ENCODE measurements around the gene NEK6. TPM values are rescaled to one million over a fixed set of nuclear protein-coding genes. Genes with fewer than 3 reads are reported as not detected.
"Not testable (repeated sequence)": the region's sequence is repeated elsewhere in the genome, so short reads cannot be mapped to it uniquely, and the experiment has no call there.

The NEK6 gene
- polyA plus RNA-seq, 4 donors, result 26.9 to 34.9 (median 29.6) TPM

DNA sequence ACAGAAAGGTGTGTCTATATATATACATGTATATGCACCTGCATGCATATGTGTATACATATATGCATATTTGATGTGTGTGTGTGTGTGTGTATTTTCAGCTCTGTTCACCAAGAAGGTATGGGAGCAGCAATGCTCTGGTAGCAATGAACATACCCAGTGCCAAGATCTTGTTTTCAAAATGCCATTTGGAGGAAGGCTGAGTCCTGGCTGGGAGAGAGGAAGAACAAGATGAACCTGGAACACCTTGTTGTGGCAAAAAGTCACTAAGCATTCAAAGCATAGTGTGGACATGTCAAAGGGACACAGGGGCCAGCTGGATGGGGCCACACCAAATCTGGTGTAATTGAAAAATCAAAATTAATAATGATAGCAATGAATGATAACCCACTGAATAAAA is 31.8 kb upstream of the NEK6 start:
- no peak for DNase-seq (ENCODE audit: low read depth in 4 of 4, low spot score in 2 of 4)

DNA sequence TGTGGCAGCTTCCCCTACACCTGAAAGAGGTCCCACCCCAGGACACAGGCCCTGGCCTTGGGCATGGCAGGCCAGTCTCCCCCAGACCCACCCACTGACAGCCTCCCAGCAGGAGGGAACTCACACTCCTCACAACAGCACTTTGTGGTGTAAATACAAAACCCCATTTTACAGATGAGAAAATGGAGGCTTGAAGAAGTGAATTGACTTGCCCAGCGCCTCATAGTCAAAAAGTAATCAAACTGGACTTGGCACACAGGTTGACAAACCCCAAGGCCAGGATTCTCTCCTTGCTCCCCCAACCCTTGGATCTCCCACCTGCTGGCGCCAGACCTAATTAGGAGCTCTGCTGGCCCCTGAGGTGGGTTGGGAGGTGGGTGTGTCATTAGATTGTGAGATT is 29.2 kb upstream of the NEK6 start:
- DNase-seq (ENCODE audit: low read depth in 4 of 4, low spot score in 2 of 4), result no peak

DNA sequence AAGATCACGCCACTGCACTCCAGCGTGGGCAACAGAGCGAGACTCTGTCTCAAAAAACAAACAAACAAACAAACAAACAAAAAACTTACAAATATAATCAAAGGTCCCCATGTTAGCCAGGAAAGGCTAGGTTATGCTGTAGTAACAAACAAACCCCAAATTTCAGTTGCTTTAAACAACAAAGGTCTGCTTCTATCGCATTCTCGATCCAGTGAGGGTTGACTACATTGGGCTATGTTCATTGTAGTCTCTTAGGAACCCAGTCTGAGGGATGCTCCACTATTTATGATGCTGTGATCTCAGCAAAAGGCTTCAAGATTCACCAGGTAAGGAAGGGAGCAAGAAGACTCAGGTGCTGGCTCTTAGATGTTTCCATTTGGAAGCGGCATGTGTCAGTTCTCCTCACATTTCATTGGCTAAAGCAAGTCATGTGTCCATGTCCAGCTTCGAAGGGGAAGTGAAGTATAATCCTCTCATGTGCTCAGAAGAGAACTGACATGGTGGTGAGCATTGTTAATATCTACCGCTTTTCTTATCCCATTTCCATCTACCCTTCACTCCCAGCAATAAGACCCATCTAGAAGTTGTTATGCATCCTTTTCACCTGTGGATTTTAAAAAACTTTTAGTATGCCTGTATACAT is 26.5 kb upstream of the NEK6 start:
- no peak for DNase-seq (ENCODE audit: low read depth in 4 of 4, low spot score in 2 of 4)

DNA sequence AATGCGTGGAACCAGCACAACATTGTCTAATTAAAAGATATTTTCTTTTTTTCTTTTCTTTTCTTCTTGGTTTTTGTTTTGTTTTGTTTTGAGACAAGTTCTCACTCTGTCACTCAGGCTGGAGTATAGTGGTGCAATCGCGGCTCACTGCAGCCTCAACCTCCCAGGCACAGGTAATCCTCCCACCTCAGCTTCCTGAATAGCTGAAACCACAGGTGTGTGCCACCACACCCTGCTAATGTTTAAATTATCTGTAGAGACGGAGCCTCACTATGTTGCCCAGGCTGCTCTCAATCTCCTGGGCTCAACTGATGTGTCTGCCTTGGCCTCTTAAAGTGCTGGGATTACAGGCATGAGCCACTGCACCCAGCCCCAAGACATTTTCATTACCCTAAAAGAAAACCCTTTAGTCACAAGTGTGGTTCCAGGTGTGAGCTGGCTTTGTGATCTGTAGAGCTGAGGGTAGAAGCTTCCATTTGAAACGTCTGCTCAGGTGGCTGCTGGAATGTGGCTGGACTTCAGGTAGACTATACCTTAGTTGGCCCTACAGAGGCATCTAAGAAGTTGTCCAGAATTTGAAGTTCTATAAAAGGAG is 19.1 kb upstream of the NEK6 start:
- no peak for DNase-seq (ENCODE audit: low read depth in 4 of 4, low spot score in 2 of 4)

DNA sequence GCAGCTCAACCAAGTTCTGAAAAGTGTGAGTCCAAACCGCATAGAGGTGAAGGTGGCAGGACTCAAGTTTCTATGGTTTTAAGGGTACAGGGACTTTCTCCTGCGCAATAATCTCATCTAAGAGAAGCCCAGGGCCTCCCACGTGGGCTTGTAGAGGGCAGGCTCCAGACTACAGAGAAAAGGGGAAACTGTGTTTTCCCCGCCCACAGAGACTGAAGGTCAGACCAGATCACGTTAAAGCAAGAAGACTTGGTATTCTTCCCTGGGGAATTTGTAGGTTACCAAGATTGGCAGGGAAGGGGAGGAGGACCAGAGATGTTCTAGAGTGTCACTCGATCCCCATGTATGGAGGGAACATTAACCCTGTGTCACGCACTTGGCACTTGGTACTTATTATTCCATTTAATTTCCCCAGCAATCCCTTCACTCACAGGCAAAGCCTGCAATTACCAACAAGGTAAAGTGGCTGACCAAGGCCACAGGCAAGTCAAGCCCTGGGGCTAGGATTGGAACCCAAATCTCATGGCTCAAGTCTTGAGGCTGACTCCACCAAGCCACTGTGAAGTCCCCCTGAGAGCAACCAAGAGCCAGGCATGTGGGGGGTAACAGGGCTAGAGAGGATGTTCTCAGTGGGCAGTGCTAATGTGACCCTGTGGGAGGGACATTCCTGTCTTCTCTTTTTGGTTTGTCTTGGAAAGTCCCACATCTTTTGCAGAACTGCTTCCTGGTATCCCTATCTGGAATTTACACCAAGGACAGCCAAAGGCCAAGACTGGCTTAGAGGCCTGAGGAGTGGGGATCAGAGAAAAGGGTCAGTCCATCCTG is 18.3 kb upstream of the NEK6 start:
- DNase-seq (ENCODE audit: low read depth in 4 of 4, low spot score in 2 of 4), result no peak

DNA sequence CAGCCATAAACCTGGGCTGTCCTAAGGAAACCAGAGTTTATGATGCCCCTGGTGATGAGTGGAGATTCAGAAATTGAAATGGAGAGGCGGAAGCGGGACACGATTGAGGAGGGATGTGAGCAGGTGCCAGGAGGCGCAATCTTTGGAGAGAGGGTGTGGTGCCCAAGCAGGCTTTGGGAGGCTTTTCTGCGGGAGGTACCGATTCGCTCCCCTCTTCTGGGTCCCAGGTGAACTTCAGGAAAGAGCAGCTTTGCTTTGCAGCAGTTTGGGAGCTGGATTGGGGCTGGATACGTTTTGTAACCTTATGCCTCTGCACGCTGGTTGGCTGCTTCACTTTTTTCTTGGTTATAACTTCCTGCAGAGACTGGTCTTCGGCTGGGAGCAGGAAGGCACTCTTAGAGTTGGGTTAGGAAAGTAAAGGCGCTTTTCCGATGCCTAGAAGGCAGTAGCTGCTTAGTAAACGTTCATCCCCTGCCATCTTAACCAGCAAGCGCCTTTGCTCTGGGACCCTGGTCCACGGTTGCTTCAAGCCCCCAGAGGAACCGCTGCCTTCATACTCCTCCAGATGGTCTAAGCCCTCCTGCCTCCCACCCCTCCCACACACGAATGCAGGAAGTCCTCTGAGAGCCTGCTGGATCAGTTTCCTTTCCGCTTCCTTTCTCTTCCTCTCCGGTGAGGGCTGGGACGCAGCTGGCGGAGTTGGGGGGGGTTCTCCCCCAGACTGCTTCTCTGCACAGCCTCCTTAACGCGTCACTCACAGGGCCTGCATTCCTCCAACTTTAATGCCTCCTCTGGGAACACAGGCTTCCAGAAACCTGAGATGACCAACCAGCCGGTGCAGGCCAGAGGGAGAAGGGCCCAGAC is 15.2 kb upstream of the NEK6 start:
- peak; percentile 76 to 89 (median 84) for DNase-seq (ENCODE audit: low read depth in 4 of 4, low spot score in 2 of 4)

DNA sequence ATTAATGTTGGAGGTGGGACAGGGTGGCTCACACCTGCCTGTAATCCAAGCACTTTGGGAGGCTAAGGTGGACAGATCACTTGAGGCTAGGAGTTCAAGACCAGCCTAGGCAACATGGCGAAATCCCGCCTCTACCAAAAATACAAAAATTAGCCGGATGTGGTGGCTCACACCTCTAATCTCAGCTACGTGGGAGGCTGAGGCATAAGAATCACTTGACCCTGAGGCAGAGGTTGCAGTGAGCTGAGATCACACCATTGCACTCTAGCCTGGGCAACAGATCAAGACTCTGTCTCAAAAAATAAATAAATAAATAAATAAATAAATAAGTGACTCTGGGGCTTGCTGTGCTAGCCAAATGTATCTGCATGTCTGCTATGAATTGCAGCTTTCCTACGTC is 10.4 kb upstream of the NEK6 start:
- not testable (repeated sequence) for DNase-seq (ENCODE audit: low read depth in 4 of 4, low spot score in 2 of 4)

DNA sequence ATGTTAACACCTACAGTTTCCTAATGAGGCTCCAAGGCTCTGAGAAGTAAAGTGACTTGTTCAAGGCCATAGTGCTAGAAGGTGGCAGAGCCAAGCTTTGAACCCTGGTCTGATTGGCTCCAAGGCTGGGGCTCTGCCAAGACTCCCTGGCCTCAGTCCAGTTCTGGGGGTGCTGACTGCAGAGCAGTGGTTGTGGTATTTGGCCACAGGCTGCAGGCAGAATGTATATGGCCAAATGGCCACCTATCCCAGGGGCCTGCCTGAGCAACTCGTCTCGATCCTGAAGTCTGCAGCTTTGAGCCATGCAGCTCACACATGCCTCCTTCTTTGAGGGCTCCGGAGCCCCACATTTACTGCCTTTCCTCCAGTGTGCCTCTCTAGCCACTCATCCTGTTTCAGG is 9.7 kb upstream of the NEK6 start:
- DNase-seq (ENCODE audit: low read depth in 4 of 4, low spot score in 2 of 4), result no peak

DNA sequence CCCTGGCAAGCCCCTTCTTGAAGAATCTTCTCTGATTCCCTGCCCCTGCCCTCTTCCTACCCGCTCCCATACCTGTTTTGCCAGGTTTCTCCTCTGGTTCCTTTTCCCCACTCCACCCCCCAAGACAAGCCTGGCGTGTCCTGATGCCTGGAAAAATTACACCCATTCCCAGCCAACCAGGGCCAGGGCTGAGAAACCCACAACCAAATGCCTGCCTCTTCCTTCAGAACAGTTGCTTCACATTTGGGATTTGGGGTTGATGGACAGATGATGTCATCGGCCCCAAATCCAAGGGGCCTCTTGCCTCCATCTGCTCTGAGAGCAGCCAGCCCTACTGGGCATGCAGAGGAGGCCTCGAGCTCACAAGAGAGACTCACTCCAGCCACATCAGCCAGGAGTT is 8.8 kb upstream of the NEK6 start:
- no peak for DNase-seq (ENCODE audit: low read depth in 4 of 4, low spot score in 2 of 4)

DNA sequence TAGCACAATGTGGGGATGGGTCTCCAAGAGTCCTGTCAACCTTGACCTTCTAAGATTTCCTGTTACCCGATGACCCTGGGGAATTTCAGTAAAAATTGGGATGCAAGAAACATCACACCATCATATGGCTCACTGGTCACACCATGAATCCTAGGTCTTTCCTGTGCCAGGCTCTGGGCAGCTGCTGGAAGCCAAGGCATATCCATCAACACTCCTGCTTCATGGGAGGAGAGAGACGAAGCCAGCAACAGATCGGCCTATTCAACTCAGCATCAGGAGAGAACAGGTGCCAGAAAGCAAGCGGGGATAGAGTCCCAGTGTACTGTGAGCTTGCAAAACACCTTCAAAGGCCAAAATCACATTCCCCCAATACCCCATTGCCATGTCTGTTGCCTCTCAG is 6.5 kb upstream of the NEK6 start:
- DNase-seq (ENCODE audit: low read depth in 4 of 4, low spot score in 2 of 4), result no peak

DNA sequence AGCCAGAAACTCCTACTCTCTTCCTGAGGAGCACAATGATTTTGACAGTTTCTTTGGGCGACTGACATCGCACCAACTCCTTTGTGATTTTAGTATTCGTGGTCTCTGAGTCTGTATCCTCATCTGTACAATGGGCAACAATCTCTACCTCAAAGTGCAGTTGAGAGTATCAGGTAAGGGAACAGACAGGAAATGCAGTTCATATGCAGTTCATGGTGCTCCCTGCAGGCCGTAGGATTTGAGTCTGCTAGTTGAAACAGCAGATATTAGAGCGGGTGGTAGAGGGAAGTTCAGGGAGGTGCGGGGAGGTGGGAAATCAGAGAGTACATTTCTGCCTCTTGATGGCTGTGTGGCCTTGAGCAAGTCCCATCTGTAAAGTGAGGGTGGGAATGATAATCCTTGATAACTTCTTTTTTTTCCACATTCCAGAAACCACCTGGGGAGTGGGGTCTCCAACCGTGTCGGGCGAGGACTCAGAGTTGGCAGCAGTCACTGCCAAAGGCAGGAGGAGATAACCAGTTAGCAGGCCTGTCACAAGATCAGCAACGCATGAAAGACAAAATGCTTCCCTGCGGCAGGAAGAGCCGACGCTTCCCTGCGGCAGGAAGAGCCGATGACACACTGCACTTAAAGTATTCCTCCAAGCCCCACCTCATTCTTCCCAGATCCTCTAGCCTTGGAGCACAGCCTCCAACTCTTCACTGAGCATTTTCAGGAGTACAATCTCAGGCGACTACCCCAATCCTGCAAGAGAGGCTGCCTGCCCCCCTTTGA is 6.0 kb upstream of the NEK6 start:
- no peak for DNase-seq (ENCODE audit: low read depth in 4 of 4, low spot score in 2 of 4)

DNA sequence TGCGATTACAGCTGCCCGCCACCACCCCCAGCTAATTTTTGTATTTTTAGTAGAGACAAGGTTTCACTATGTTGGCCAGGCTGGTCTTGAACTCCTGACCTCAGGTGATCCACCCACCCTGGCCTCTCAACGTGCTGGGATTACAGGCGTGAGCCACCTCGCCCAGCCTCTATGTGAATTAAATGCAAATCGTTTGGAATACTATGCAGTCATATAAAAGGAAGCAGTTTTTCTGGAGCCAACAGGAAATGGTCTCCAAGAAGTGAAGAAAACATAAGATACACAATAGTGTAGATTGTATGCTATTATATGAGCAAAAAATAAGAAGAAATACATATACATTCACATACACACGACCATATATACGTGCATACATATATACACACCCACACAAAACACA is 4.9 kb upstream of the NEK6 start:
- not testable (repeated sequence) for DNase-seq (ENCODE audit: low read depth in 4 of 4, low spot score in 2 of 4)

DNA sequence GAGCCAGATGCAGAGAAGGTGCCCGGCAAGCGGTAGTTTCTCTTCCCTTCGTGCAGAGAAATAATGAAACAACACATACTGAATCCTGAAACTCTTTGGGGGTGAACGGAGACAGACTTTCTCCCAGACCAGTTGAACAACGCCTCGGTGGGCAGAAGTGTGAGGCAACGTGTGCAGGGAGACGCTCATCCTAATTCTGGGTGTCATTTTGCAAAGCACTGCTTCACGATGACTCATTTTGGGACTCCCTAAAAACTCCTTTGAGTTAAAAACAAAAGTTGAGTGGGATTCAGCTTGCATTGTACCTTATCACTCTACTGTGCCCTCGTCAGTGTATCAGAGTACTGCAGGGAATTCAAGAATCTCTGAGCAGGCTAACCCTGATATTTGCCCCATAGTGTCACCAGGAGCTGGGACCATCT is 3.5 kb upstream of the NEK6 start:
- DNase-seq (ENCODE audit: low read depth in 4 of 4, low spot score in 2 of 4), result no peak

DNA sequence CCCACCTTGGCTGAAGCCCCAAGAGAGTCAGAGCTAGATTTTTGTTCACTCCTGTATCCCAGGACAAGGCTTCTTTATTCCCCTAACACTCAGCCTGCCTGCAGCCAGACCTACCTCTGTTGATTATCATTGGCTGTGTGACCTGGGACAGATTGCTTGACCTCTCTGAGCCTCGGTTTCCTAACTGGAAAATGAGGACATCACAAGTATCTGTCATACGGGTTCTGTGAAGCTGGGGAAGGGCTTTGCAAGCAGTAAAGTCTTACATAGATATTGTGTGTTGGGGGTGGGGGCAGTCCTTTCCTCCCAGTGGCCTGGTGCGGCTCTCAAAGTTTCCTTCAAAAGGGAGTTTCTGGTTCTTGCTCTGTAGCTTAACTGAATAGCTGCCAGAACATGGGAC is 2.5 kb upstream of the NEK6 start:
- no peak for DNase-seq (ENCODE audit: low read depth in 4 of 4, low spot score in 2 of 4)

DNA sequence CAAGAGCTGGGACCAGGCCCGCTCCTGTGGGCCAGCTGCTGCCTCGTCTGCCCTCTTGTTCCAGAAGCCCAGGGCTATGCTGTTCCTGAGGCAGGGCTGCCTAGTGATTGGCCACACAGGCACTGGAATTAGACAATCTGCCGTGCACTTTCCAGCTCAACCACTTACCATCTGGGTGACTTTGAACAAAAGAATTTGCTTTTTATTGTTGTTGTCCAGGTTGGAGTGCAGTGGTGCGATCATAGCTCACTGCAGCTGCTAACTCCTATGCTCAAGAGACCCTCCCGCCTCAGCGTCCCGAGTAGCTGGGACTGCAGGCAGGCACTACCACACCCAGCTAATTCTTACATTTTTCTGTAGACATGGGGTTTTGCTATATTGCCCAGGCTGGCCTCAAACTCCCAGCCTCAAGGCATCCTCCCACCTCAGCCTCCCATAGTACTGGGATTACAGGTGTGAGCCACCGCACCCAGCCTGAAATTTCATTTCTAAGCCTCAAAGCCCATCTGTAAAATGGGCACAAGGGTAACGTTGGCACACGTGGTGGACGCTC is 1.2 kb upstream of the NEK6 start:
- DNase-seq (ENCODE audit: low read depth in 4 of 4, low spot score in 2 of 4), result no peak

DNA sequence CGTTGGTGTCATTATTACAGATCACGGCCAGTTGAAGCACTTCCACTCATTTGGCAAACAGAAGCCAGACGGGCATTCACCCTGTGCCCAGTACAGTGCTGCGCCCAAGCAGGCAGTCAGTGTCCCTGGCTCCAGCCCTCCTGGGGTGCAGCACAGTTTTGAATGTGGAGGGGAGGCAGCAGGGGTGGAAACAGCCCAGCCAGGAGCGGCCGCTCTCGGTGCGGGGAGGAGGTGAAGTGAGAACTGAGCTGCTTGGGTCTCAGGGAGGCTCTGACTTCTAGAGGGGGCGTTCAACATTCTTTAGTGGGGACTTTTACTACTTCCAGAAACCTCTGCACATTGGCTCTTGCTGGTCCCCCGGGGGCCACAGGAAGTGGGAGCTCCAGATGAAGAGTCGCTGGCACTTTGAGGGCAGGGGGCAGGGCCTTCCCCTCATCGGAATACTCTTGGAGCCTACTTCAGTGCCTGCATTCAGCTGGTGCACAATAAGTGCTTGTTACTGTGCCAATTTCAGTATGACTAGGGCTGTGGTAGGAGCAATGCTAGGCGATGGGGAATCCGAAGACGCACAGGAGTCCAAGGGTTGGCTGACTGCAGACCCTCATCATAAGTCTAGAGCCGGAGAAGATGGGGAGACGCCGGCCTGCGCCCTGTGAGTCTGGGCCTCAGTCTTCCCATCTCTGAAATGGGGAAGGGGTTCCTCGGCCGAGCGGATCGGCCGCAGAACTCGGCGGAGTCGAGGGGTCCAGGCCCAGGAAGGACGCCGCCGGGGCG is 492 bp upstream of the NEK6 start:
- no peak for DNase-seq (ENCODE audit: low read depth in 4 of 4, low spot score in 2 of 4)

DNA sequence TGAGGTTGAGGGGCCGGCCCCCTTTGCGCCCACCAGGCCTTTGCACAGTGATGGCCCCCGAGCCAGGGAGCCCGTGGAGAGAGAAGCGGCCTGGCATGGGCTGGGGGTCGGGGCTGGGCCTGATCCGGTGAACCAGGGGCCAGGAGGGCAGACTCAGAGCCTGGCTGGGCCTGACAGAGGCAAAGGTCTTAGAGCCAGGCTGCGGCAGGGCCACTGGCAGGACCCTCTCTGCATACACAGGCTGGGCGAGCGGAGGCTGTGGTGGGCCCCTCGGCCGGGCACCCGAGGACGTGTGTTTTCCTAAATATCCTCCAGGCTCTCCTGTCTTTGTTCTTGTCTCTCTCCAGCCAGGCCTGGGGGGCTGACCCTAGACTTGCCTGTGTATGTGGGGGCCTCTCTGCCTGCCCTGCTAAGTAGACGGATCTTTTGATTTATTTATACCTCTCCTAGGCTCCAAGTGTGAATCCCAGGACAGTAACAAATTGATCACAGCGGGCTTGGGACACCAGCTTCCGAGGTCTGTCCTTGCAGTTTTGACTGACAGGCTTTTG is 933 bp downstream of the NEK6 start:
- no peak for DNase-seq (ENCODE audit: low read depth in 4 of 4, low spot score in 2 of 4)

DNA sequence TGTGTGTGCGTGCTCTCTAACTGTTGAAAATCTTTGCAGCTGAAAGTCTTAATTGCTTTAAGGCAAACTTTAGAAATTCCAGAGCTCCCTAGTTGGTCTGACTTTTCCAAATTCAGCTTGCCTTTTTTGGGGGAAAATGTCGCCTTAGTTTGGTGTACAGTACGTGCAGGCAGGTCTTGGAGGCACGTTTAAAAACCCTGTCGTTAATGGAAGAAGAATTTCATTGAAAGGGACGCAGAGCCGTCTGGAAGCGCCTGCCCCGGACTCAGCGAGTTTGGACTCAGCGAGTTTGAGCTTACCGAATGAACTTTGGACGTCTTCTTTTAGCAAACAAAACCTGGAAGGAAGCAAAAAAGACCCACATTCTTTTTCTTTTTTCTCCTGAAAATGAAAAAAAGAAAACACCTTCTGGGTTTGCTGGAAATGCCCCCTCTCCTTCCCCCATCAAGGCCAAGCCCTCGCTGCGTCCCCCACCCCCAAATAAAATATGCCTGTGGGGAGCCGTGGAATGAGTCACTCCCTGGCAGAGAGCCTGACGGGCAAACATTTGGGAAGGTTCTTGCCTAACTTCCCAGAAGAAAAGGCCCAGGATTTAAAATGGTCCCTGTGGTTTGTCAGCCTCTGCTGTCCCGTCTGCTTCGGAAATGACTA is 1.5 kb downstream of the NEK6 start:
- no peak for DNase-seq (ENCODE audit: low read depth in 4 of 4, low spot score in 2 of 4)
